SKM-1 treated with dmso at 0.1 percent for 144 hours (cell line): ENCODE results near the gene U2AF1L4.
A peak's percentile ranks its signal among the peaks of the same experiment; 100 is the strongest.
"Not testable (repeated sequence)": the region's sequence is repeated elsewhere in the genome, so short reads cannot be mapped to it uniquely, and the experiment has no call there.

Experiments used
- DNase-seq: peaks from one replicate; lab custom pipeline; 2025; ENCODE audit not compliant: unreplicated experiment; lab: John Stamatoyannopoulos, UW

U2AF1L4 gene

DNA sequence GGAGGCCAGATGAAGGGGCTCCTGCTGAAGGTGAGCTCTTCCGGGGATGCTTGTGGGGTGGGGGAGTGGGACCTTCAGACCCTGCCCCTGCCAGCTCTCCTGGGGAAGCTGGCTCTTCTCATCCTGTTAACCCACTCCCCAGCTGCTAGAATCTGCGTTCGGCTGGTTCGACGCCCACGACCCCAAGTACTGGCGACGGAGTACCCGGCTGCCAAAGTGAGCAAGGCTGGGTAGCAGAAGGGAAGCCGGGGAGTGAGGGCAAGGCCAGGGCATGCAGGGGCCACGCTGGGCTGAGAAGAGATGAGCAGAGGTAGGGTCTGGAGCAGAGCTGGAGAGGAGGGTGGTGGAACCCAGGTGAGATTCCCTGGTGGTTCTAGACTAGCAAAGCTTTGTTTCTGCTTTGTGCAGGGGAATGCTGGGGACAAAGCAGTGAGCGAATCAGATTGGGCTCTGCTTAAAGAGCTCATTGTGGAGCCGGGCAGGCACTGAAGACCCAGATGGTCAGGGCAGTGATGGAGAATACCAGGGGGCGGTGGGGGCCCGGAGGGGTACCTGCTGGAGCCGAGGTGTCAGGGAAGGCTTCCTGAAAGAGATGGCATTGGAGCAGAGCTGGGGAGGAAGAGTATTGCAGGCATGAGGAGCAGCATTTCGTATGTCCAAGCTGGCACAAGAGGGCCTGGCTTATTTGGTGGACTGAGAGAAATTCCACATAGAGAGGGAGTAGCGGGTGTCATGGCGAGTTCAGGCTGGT is 17.1 kb downstream of the U2AF1L4 start:
- DNase-seq: no peak

DNA sequence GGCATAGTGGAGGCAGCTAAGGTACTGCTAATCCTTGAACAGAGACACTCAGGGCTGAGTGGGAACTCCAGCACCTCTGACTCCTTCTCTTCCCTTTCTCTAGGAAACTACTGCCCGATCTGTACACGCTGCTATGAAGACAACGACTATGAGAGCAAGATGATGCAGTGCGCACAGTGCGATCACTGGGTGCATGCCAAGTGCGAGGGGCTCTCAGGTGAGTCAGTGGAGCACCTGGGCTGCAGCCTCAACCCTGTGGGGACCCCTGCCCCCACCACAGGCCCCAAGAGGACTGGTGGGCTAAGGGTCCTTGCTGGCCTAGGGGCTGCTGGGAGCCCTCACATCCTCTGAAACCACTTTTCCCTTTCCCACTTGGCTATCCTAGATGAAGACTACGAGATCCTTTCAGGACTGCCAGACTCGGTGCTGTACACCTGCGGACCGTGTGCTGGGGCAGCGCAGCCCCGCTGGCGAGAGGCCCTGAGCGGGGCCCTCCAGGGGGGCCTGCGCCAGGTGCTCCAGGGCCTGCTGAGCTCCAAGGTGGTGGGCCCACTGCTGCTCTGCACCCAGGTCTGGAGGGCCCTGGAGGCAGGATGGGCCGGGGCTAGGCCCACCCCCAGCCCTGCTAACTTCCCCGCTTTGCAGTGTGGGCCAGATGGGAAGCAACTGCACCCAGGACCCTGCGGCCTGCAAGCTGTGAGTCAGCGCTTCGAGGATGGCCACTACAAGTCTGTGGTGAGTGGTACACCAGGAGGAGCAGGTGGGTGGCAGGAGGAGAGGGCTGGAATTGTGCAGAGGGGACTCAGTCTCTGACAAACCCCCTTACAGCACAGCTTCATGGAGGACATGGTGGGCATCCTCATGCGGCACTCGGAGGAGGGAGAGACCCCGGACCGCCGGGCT is 17.9 kb downstream of the U2AF1L4 start:
- DNase-seq: no peak

DNA sequence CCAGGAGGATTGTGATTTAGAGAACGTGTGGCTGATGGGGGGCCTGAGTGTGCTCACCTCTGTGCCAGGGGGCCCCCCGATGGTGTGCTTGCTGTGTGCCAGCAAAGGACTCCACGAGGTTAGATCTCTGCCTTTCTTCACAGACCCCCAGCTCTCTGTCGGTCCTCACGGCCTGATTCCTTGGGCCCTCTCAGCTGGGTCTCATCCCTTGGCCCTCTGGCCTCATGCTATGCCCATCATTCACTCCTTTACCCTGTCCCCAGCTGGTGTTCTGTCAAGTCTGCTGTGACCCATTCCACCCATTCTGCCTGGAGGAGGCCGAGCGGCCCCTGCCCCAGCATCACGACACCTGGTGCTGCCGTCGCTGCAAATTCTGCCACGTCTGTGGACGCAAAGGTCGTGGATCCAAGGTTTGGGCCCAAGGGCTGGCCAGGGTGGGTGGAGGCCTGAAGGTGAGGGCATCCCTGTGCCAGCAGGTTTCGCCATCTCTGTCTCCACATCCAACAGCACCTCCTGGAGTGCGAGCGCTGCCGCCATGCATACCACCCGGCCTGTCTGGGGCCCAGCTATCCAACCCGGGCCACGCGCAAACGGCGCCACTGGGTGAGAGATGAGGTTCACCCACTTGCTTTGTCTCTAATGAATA is 19.9 kb downstream of the U2AF1L4 start:
- no peak for DNase-seq

- no peak for DNase-seq
Measured at GRCh38 chr19:35724560-35724959, 20.7 kb downstream of the U2AF1L4 start.

GRCh38 chr19:35724132-35724531 is 21.1 kb downstream of the U2AF1L4 start:
- not testable (repeated sequence) for DNase-seq

DNA sequence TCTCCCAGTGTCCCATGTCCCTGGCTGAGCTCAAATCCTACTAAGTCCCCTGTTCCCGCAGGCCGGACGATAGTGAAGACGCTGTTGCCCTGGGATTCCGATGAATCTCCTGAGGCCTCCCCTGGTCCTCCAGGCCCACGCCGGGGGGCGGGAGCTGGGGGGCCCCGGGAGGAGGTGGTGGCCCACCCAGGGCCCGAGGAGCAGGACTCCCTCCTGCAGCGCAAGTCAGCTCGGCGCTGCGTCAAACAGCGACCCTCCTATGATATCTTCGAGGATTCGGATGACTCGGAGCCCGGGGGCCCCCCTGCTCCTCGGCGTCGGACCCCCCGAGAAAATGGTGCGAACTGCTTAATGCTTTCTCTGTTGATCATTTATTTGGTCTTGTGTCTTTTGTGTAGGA is 21.5 kb downstream of the U2AF1L4 start:
- DNase-seq: no peak

GRCh38 chr19:35722897-35723296 is 22.3 kb downstream of the U2AF1L4 start:
- DNase-seq: no peak

DNA sequence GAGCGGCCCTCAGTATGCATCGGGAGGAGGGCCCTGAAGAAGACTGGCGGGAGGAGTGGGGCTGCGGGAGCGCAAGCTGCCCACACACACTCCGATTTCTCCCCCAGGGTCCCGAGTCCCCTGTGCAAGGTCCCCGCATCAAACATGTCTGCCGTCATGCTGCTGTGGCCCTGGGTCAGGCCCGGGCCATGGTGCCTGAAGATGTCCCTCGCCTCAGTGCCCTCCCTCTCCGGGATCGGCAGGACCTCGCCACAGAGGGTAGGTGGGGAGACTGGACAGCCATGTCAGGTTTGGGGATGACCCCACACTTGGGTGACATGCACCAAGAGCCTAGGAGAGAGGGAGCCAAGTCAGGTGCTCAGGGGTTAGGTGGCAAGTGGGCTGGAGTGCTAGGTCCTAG is 22.8 kb downstream of the U2AF1L4 start:
- DNase-seq: no peak

GRCh38 chr19:35721374-35721773 is 23.8 kb downstream of the U2AF1L4 start:
- DNase-seq: no peak

- DNase-seq: no peak
Measured at GRCh38 chr19:35720648-35721047, 24.6 kb downstream of the U2AF1L4 start.

- no peak for DNase-seq
Measured at GRCh38 chr19:35720163-35720524, 25.1 kb downstream of the U2AF1L4 start.

- DNase-seq: no peak
Measured at GRCh38 chr19:35719402-35720162, 25.6 kb downstream of the U2AF1L4 start.

- no peak for DNase-seq
Measured at GRCh38 chr19:35718345-35719041, 26.7 kb downstream of the U2AF1L4 start.

DNA sequence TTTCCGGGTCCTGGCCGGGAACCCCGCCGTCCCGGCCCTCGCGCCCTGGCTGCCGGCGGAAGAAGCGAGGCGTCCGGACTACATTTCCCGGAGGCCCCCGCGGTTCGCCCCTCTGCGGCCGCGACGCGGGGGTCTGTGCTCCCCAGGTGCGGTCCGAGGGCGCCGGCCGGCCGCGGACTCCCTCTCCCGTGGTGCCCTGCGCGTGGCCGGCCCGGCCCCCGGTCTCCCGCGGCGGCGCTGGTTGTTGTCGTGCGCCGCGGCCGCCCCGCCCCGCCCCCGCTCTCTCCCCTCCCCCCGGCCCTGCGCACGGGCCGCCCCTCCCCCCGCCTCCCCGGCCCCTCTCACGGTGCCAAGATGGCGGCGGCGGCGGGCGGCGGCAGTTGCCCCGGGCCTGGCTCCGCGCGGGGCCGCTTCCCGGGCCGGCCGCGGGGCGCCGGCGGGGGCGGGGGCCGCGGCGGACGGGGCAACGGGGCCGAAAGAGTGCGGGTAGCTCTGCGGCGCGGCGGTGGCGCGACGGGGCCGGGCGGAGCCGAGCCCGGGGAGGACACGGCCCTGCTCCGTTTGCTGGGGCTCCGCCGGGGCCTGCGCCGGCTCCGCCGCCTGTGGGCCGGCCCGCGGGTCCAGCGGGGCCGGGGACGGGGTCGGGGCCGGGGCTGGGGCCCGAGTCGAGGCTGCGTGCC is 27.4 kb downstream of the U2AF1L4 start, which contains the start of gene KMT2B:
Gene KMT2B, plus strand, starts transcription at position 339 of the 680 bp plus-strand sequence. Its CDS starts 16 bp downstream, at position 355.
- DNase-seq: no peak

GRCh38 chr19:35716801-35717664 is 28.2 kb downstream of the U2AF1L4 start:
- peak; percentile 96 for DNase-seq

DNA sequence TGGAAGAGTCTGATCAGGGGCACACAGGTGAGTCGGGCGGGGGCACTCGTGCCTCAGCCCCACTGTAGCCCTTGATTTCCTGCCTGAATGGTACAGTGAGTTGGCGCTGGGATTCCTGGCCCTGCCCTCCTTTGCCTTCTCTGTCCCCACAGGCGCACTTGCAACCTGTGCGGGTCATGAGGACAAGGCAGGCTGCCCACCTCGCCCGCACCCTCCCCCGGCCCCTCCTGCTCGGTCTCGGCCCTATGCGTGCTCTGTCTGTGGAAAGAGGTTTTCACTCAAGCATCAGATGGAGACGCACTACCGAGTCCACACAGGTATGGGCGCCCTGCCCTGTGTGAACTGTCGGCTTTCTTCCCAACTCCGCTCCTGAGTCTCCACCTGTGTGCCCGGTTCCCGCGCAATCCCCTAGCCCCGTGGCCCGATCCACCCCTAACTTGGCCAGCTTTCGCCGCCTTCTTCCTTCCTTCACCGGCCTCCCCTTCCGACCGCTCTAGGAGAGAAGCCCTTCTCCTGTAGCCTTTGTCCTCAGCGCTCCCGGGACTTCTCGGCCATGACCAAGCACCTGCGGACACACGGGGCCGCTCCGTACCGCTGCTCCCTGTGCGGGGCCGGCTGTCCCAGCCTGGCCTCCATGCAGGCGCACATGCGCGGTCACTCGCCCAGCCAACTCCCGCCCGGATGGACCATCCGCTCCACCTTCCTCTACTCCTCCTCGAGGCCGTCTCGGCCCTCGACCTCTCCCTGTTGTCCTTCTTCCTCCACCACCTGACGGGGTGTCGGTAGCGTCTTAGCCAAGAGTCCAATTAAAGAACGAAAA is 29.0 kb downstream of the U2AF1L4 start:
- DNase-seq: no peak

GRCh38 chr19:35715355-35715809 is 29.8 kb downstream of the U2AF1L4 start:
- DNase-seq: no peak
